ENCODE results near the gene LCNL1.
A peak's percentile ranks its signal among the peaks of the same experiment; 100 is the strongest.
"Not testable (repeated sequence)": the region's sequence is repeated elsewhere in the genome, so short reads cannot be mapped to it uniquely, and the experiment has no call there.

The LCNL1 gene

GRCh38 chr9:137028263-137029057, 45.7 kb downstream of the LCNL1 start:
- peak; percentile 60 for DNase-seq

DNA sequence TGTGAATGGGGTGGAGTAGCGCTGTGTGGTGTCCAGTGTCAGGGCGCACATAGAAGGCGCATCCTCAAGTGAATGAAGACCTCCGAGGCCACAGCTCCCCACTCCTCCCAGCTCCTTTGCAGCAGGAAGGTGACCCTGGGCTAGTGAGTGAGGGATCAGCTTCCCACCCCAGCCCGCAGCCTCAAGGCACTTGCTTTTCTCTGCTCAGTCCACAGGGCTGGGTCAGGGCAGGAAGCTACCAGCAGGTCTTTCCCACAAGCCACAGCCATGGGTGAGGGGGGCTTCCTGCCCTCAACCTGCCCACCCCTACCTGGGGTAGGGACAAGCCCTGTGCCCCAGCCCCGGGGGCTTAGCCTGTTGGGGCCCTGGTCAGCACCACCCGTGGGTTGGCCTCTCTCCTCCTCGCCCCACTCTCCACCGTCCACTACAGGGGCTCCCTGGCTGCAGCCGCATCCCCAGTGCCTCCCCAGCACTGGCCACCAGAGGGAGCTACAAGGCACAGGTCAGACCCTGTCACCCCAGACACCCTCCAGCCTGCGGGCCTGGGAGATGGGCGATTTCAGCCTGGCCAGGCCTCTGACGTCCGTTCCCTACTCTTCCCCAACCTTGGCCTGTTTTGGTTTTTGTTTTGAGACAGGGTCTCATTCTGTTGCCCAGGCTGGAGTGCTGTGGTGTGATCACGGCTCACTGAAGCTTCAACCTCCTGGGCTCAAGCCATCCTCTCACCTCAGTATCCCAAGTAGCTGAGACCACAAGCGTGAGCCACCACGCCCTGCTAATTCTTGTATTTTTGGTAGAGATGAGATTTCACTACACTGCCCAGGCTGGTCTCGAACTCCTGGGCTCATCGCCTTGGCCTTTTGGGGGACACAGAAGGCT, 46.5 kb downstream of the LCNL1 start:
- DNase-seq: peak; percentile 70

DNA sequence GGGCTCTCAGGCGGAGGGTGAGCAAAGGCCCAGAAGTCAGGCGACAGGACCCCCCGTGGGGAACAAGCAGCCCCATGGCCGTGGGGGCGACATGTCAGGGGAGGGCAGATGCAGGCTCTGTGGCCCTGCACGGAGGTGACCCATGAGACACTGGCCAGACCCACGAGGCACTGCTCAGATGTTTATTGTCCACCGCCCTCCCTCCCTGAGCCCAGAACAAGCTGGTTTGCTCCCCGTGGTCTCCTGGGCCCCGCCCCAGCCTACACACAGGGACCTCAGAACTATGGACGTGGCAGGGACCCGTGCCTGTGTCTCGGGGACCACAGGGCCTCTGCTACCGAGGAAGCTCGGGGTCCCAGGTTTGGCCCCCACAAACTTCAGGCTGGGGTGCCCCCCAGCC, 47.2 kb downstream of the LCNL1 start:
- DNase-seq: no peak

- peak; percentile 57 for DNase-seq
Measured at GRCh38 chr9:137030538-137031527, 48.0 kb downstream of the LCNL1 start.

- DNase-seq: peak; percentile 40
Measured at GRCh38 chr9:137031904-137032640, 49.3 kb downstream of the LCNL1 start, which contains the start of gene FUT7. FUT7 (minus strand) TSS chr9:137032088; CDS start chr9:137031991, 97 bp downstream.

DNA sequence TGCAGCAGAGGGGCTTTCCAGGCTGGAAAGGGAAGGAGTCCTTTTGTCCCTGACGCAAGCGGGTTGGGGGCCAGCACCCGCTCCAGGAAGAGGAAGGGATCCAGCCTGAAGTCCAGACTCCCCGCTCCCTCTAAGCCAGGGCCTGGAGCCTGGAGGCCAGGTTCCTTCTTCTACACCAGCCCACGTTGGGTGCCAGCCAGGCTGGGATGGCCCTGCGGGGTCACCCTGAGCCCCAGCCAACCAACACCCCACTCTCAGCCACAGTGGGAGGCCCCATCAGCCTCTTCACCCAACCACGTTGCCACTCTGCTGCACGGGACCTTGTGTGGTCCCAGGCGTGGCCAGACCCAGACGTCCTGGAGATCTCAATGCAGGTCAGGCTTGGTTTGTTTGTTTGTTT, 50.1 kb downstream of the LCNL1 start:
- no peak for DNase-seq

GRCh38 chr9:137033481-137033880, 50.7 kb downstream of the LCNL1 start:
- not testable (repeated sequence) for DNase-seq

DNA sequence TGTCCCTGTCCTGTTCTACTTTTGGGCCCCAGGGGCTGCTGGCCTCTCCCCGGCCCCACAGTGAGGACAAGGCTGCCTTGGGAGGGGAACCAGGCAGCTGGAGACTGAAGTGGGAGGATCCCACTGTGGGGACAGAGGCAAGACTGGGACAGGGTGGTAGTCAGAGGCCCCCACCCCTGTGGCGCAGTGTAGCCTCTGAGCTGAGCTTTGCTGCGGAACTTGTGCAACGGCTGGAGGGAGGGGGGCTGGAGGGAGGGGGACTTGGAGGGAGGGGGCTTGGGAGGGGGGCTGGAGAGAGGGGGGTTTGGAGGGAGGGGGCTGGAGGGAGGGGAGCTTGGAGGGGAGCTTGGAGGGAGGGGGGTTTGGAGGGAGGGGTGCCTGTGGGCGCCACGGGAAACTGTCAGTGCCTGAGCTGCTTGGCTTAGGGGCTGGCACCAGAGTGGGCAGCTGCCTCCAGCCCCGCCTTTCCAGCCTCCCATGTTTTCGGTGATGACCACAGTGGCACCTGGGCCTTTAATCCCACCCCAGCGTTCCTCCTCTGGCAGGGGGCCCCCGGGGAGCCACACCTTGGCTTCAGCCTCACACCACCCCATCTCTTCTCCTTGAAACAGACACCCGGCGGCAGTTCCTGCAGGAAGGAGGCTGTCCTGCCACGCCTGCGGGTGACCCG, 51.4 kb downstream of the LCNL1 start:
- no peak for DNase-seq

- DNase-seq: peak; percentile 89
Measured at GRCh38 chr9:137034709-137035506, 52.1 kb downstream of the LCNL1 start.
